Lower leg skin (tissue), 4 donors: ENCODE measurements around the gene MED29. TPM values are rescaled to one million over a fixed set of nuclear protein-coding genes. Genes with fewer than 3 reads are reported as not detected.
"Not testable (repeated sequence)": the region's sequence is repeated elsewhere in the genome, so short reads cannot be mapped to it uniquely, and the experiment has no call there.

Source experiments
- DNase-seq, 2 donors: peaks; one replicate each; pipeline ENCODE4 v3.0.0-alpha.2; 2019; ENCODE audit warnings: low spot score in 2 of 2
- H3K4me3 ChIP-seq: fragments of 200-600 bp; sonication (generic); 2 replicates; pipeline ENCODE4 v1.5.1; 2017; ENCODE audit warnings: mild to moderate bottlenecking, low read depth; ENCODE audit not compliant: poor library complexity, severe bottlenecking
- POLR2A ChIP-seq, 2 donors: fragments of 450-650 bp; IDR thresholded peaks; one replicate each; pipeline ENCODE4 v1.6.1; 2016 to 2017; ENCODE audit warnings: antibody characterized with exemption in 2 of 2, mild to moderate bottlenecking in 1 of 2, moderate library complexity in 1 of 2
- WGBS, 2 donors: methylation state at CpG; one replicate each; pipeline ENCODE4 v1.1.5; 2018; 5-methylcytosine and 5-hydroxymethylcytosine counted together
- intact Hi-C: fragments of 100-400 bp; cut with DNase I; formaldehyde crosslinking; loops from one replicate; pipeline ENCODE4 v1.15.0; 2023; ENCODE audit warnings: low total_unique reads
- total RNA-seq, 4 donors: library from RNA; depleted of rRNA; stranded (reverse); fragments of >200 nt; gene quantifications; one replicate each; pipeline ENCODE4 v1.1.0, GENCODE V29; 2016
- TF ChIP-seq, protein P1 (sequence below), 3 donors: fragments of 450-650 bp; IDR thresholded peaks; one replicate each; pipeline ENCODE4 v1.5.1; 2016; ENCODE audit warnings: antibody characterized with exemption in 3 of 3, mild to moderate bottlenecking in 3 of 3, moderate library complexity in 2 of 3

MED29 gene
- total RNA-seq, 4 donors from 2014 or later, result 30.3 to 35.8 (median 33.3) TPM

DNA sequence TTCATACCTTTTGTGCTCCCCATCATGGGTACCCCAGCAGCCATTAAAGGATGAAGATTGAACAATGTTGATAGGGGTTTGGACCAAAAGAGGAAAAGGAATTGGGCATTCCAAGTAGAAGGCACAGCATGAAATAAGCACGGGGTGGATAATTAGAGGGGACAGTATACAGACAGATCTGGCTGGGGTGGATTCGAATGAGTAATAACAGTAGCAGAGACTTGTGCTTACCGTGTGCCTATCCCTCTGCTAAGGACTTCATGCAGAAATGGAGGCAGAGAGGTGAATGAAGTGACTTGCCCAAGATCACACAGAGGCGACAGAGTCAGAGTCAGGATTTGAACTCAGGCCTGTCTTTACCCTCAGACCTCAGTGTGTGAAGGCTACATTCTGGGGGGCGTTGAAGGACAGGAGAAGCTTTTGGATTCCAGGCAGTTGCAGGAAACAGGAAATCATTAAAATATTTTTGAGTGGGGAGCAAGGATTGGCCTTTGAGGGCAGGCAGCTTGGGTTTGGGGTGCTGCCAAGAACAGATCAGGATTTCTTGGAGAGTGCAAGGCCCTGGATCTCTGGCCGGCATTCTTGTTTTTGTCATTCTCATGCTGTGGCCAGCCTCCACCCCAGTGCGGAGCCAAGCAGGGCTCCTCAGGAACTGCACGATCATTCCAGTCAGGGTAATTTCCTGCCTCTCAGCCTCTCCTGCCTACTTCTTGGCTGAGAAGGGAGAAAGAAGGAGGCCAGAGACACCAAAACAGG lies 19.0 kb upstream of the MED29 start:
- intact Hi-C loops, result no loop called here
- 38 to 52% methylated on average over 8 of the region's 8 CpGs for WGBS, 2 donors
- DNase-seq, result peak; percentile 79 to 95
- no peak for TF ChIP-seq POLR2A (IDR thresholded peaks at IDR 0.05)
- TF ChIP-seq, protein P1, sequence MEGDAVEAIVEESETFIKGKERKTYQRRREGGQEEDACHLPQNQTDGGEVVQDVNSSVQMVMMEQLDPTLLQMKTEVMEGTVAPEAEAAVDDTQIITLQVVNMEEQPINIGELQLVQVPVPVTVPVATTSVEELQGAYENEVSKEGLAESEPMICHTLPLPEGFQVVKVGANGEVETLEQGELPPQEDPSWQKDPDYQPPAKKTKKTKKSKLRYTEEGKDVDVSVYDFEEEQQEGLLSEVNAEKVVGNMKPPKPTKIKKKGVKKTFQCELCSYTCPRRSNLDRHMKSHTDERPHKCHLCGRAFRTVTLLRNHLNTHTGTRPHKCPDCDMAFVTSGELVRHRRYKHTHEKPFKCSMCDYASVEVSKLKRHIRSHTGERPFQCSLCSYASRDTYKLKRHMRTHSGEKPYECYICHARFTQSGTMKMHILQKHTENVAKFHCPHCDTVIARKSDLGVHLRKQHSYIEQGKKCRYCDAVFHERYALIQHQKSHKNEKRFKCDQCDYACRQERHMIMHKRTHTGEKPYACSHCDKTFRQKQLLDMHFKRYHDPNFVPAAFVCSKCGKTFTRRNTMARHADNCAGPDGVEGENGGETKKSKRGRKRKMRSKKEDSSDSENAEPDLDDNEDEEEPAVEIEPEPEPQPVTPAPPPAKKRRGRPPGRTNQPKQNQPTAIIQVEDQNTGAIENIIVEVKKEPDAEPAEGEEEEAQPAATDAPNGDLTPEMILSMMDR (IDR thresholded peaks at IDR 0.05), result no peak
- H3K4me3 ChIP-seq, result no peak overlapping the region

GRCh38 chr19:39372941-39373340 lies 18.2 kb upstream of the MED29 start:
- 24 to 46% methylated on average over 2 of the region's 2 CpGs for WGBS, 2 donors
- intact Hi-C loops, result no loop called here
- H3K4me3 ChIP-seq, result no peak overlapping the region
- TF ChIP-seq, protein P1 (IDR thresholded peaks at IDR 0.05), result no peak
- TF ChIP-seq POLR2A (IDR thresholded peaks at IDR 0.05), result no peak
- DNase-seq, result no peak

- DNase-seq, result no peak
- H3K4me3 ChIP-seq, result no peak overlapping the region
- intact Hi-C loops, result no loop called here
- TF ChIP-seq, protein P1 (IDR thresholded peaks at IDR 0.05), result no peak
- no peak for TF ChIP-seq POLR2A (IDR thresholded peaks at IDR 0.05)
These were observed 15.2 kb upstream of the MED29 start for GRCh38 chr19:39375929-39376328.

GRCh38 chr19:39377373-39378362 lies 13.5 kb upstream of the MED29 start:
- TF ChIP-seq, protein P1 (IDR thresholded peaks at IDR 0.05), result no peak
- no peak for TF ChIP-seq POLR2A (IDR thresholded peaks at IDR 0.05)
- WGBS, 2 donors, result 86 to 88% methylated on average over 16 to 18 of the region's 18 CpGs
- DNase-seq, result no peak

DNA sequence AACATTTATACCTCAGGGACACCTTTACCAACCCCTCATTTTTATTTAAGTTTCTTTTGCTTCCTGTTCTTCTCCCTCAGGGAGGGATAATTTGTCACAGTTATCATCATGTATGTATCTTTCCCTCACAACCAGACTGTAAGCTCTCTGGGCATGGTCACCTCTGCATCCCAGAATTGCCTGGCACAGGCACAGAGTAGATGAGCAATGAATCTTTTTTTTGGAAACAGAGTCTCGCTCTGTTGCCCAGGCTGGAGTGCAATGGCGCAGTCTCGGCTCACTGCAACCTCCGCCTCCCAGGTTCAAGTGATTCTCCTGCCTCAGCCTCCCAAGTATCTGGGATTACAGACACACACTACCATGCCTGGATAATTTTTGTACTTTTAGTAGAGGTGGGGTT lies 11.8 kb upstream of the MED29 start:
- H3K4me3 ChIP-seq, DNase-seq, intact Hi-C loops: not testable (repeated sequence)
- 85 to 92% methylated on average over 4 of the region's 4 CpGs for WGBS, 2 donors

More at GRCh38 chr19:39377373-39378362, 13.5 kb upstream of the MED29 start:
- intact Hi-C loops, result no loop called here
- H3K4me3 ChIP-seq, result no peak overlapping the region

GRCh38 chr19:39379865-39380396 lies 11.2 kb upstream of the MED29 start:
- intact Hi-C loops, result no loop called here
- no peak overlapping the region for H3K4me3 ChIP-seq
- TF ChIP-seq, protein P1 (IDR thresholded peaks at IDR 0.05), result no peak
- TF ChIP-seq POLR2A (IDR thresholded peaks at IDR 0.05), result no peak
- 83 to 85% methylated on average over 14 of the region's 14 CpGs for WGBS, 2 donors
- DNase-seq, result no peak
